Endothelial cell of umbilical vein (primary cell): ENCODE data around the gene NUP214. TPM values are rescaled to one million over a fixed set of nuclear protein-coding genes. Genes with fewer than 3 reads are reported as not detected.

Source experiments
- Bru-seq: library from RNA; stranded (reverse); fragments of 400-500 nt; gene quantifications from one replicate; lab custom pipeline; 2021; lab: Mats Ljungman, UMichigan
- BruChase-seq, 2 experiments: library from RNA; stranded (reverse); fragments of 400-500 nt; gene quantifications; one replicate each; lab custom pipeline; 2021; lab: Mats Ljungman, UMichigan
- BruUV-seq: library from RNA; stranded (reverse); fragments of 400-500 nt; replicated peaks from 2 replicates; lab custom pipeline; 2021; lab: Mats Ljungman, UMichigan
- CTCF ChIA-PET: fragments of 300-600, 350-600 bp; sonication (Branson Sonifier 250); formaldehyde crosslinking; loops from one replicate; lab custom pipeline; 2021; ENCODE audit warnings: antibody characterized with exemption, inconsistent platforms; lab: Charles Lee
- POLR2A ChIA-PET: fragments of 300-600, 350-600 bp; sonication (Branson Sonifier 250); formaldehyde crosslinking; loops from one replicate; lab custom pipeline; 2021; ENCODE audit warnings: antibody characterized with exemption, inconsistent platforms; lab: Charles Lee
- DNase-seq: peaks from one replicate; pipeline ENCODE4 v3.0.0-alpha.2; 2011; ENCODE audit warnings: low read depth, low spot score
- FAIRE-seq: peaks from 2 replicates; lab custom pipeline; 2011; peaks lifted over from hg19 to GRCh38; lab: Jason Lieb, UNC
- H2AFZ ChIP-seq: 2 replicates; pipeline ENCODE4 v1.6.0; 2012; ENCODE audit warnings: low read depth, low read length, control low read depth, inconsistent platforms
- H3K27ac ChIP-seq: 2 replicates; pipeline ENCODE4 v1.5.1; 2011; ENCODE audit warnings: low read depth, mild to moderate bottlenecking, control low read depth, low read length, moderate library complexity; ENCODE audit not compliant: insufficient read depth
- H3K27me3 ChIP-seq, 2 experiments: 2 replicates each; pipeline versions ENCODE4 v1.6.0 to v1.6.1; 2011; ENCODE audit warnings: low read length in 2 of 2, mixed read lengths in 1 of 2; ENCODE audit not compliant: control insufficient read depth in 2 of 2, insufficient read depth in 2 of 2
- H3K36me3 ChIP-seq, 2 experiments: 2 replicates in 1 of 2; 3 replicates in 1 of 2; pipeline ENCODE4 v1.5.1; 2011; ENCODE audit warnings: low read length in 2 of 2, mild to moderate bottlenecking in 1 of 2, moderate library complexity in 1 of 2; ENCODE audit not compliant: control insufficient read depth in 2 of 2, insufficient read depth in 2 of 2; ENCODE audit errors: extremely low read depth in 1 of 2
- H3K4me1 ChIP-seq: 3 replicates; pipeline ENCODE4 v1.5.1; 2011; ENCODE audit warnings: mild to moderate bottlenecking, low read length; ENCODE audit not compliant: control insufficient read depth, insufficient read depth; ENCODE audit errors: extremely low read depth
- H3K4me2 ChIP-seq: 2 replicates; pipeline ENCODE4 v1.6.1; 2011; ENCODE audit warnings: low read length, control low read depth, mixed read lengths; ENCODE audit not compliant: insufficient read depth
- H3K4me3 ChIP-seq, 3 experiments: fragments of 200-600 bp in 1 of 3; sonication (generic), shearing (Covaris generic) in 1 of 3; replicated peaks in 1 of 3; 2 replicates each; pipeline ENCODE4 v1.5.1; 2011 to 2016; ENCODE audit warnings: control low read depth in 3 of 3, low read length in 3 of 3, mild to moderate bottlenecking in 2 of 3, inconsistent platforms in 1 of 3, low read depth in 1 of 3, moderate library complexity in 1 of 3; ENCODE audit not compliant: insufficient read depth in 1 of 3
- H3K79me2 ChIP-seq: 2 replicates; pipeline ENCODE4 v1.6.0; 2012; ENCODE audit warnings: low read length, inconsistent platforms; ENCODE audit not compliant: control insufficient read depth, insufficient read depth
- H3K9ac ChIP-seq: replicated peaks from 2 replicates; pipeline ENCODE3; 2011; ENCODE audit warnings: low read length, control low read depth; ENCODE audit not compliant: insufficient read depth; ENCODE audit errors: extremely low read depth
- H3K9me1 ChIP-seq: replicated peaks from 3 replicates; pipeline ENCODE4 v1.6.0; 2011; ENCODE audit warnings: mild to moderate bottlenecking, low read length; ENCODE audit not compliant: control insufficient read depth, insufficient read depth; ENCODE audit errors: extremely low read depth
- H3K9me3 ChIP-seq: replicated peaks from 2 replicates; pipeline ENCODE4 v1.5.1; 2012; ENCODE audit warnings: low read length, inconsistent platforms; ENCODE audit not compliant: control insufficient read depth, insufficient read depth
- H4K20me1 ChIP-seq: replicated peaks from 2 replicates; pipeline ENCODE3; 2011; ENCODE audit warnings: mild to moderate bottlenecking, low read length; ENCODE audit not compliant: control insufficient read depth, insufficient read depth; ENCODE audit errors: extremely low read depth
- FOS ChIP-seq: IDR thresholded peaks from 2 replicates; pipeline ENCODE4 v1.6.1; 2011; ENCODE audit warnings: mild to moderate bottlenecking, low read length, moderate library complexity, borderline replicate concordance; ENCODE audit not compliant: insufficient read depth
- JUN ChIP-seq: IDR thresholded peaks from 2 replicates; pipeline ENCODE4 v1.6.1; 2011; ENCODE audit warnings: borderline replicate concordance, low read depth; ENCODE audit not compliant: insufficient read length, insufficient read depth
- MAX ChIP-seq: IDR thresholded peaks from 2 replicates; pipeline ENCODE4 v1.6.1; 2011; ENCODE audit not compliant: insufficient read depth, insufficient read length
- MYC ChIP-seq: IDR thresholded peaks from one replicate; pipeline ENCODE4 v1.6.1; 2011; ENCODE audit warnings: mild to moderate bottlenecking, low read depth, low read length
- POLR2A ChIP-seq: IDR thresholded peaks from 2 replicates; pipeline ENCODE4 v1.6.1; 2012; ENCODE audit warnings: low read depth, mild to moderate bottlenecking, control low read depth, low read length
- POLR2AphosphoS5 ChIP-seq: IDR thresholded peaks from 2 replicates; pipeline ENCODE4 v1.6.1; 2012; ENCODE audit warnings: low read depth, mild to moderate bottlenecking, control low read depth, low read length, moderate library complexity; ENCODE audit not compliant: insufficient read depth
- dilution Hi-C: fragments of 300-500 bp; cut with MboI; formaldehyde crosslinking; loops from one replicate; pipeline ENCODE4 v1.15.0; 2019; ENCODE audit warnings: low sequenced_read_pairs; ENCODE audit not compliant: extremely low pct_ligation_motif_present
- intact Hi-C: fragments of 100-400 bp; cut with micrococcal nuclease; formaldehyde crosslinking; loops from one replicate; pipeline ENCODE4 v1.10.0; 2022
- long read RNA-seq: library from polyadenylated mRNA; stranded (forward); transcript quantifications from one replicate; pipeline ENCODE4 v2.0.0, GENCODE V29; 2021
- polyA minus RNA-seq, 3 experiments: library from RNA; depleted of rRNA, polyadenylated mRNA; stranded (reverse); fragments of >200 nt; gene quantifications; 1 replicate in 1 of 3; 2 replicates in 2 of 3; pipeline ENCODE4 v1.2.3, GENCODE V29; 2011
- polyA plus RNA-seq, 4 experiments: library from polyadenylated mRNA; depleted of rRNA in 3 of 4; stranded (reverse) in 3 of 4; unstranded in 1 of 4; fragments of >200 nt; gene quantifications; 2 replicates each; pipeline versions ENCODE4 v1.2.1 to v1.2.3, GENCODE V29; 2011 to 2012; ENCODE audit warnings: missing spikeins in 1 of 4
- total RNA-seq: library from RNA; stranded (reverse); gene quantifications from 2 replicates; pipeline ENCODE4 v1.2.3, GENCODE V29; 2021

Gene NUP214
- total RNA-seq (58.1 and 65.9 TPM in 2 replicates), polyA plus RNA-seq (28.7 and 31.1 TPM in 2 replicates), polyA minus RNA-seq (70.8 and 84.9 TPM in 2 replicates), Bru-seq, nascent RNA (percentile 88 among the genes with signal in this experiment), BruChase-seq, experiment 1, labeled RNA remaining after a 6-hour chase (percentile 81 among the genes with signal in this experiment), BruChase-seq, experiment 2, labeled RNA remaining after a 2-hour chase (percentile 85 among the genes with signal in this experiment)
- 16.2 and 18.9 TPM in 2 replicates for polyA plus RNA-seq (2011; cell fraction: cytosol; rRNA removed)
- polyA plus RNA-seq (2011; cell fraction: nucleus; rRNA removed) = 46.7 and 63.2 TPM in 2 replicates
- polyA plus RNA-seq (2012) = 22.1 and 28.9 TPM in 2 replicates
- 44.0 TPM for polyA minus RNA-seq (2011; cell fraction: cytosol; rRNA and poly(A)+ RNA removed)
- polyA minus RNA-seq (2011; cell fraction: nucleus; rRNA and poly(A)+ RNA removed) = 88.8 and 110 TPM in 2 replicates
- long read RNA-seq, full-length matches to known transcripts = 2 of 45 reads
- long read RNA-seq, partial matches to known transcripts = 35 of 45 reads
- long read RNA-seq, other reads (novel, unspliced or antisense) = 8 of 45 reads

GRCh38 chr9:131125288-131126058 is at the start of gene NUP214:
TSS of gene NUP214 (plus strand) at chr9:131125586. CDS start at chr9:131125705, 119 bp downstream.
- ChIA-PET POLR2A (interaction anchor here (0.8 to 1.4 kb wide), 2 partner anchors 9 to 14 kb away, joined by 4 to 7 read pairs; no protein-coding TSS in a partner anchor), CTCF (interaction anchor here (0.9 to 2.3 kb wide), 6 partner anchors 16 to 211 kb away, joined by 3 to 17 read pairs (median 7); partner anchors contain the start of gene AIF1L)
- H3K4me2 ChIP-seq = peak within 1 kb of the TSS; percentile 88
- H3K9me1 ChIP-seq = no peaks in the 10 kb centered on the region
- TSS peak; percentile 53 for BruUV-seq
- H4K20me1 ChIP-seq = no peaks in the 10 kb centered on the region
- peak within 1 kb of the TSS; percentile 37 to 83 (median 65) for H3K4me3 ChIP-seq
- peak; percentile 99 for DNase-seq
- peaks cover 10% of the 10 kb centered on the region in 2 experiments for H3K36me3 ChIP-seq
- H2AFZ ChIP-seq = peak within 1 kb of the TSS; percentile 18
- no peaks in the 10 kb centered on the region for H3K27me3 ChIP-seq
- H3K9me3 ChIP-seq = no peaks in the 10 kb centered on the region
- TF ChIP-seq MYC (peak; percentile 51), POLR2A (peak; percentile 97), POLR2AphosphoS5 (peak; percentile 95), JUN (no peak), FOS (no peak), MAX (peak; percentile 52)
- H3K4me1 ChIP-seq = peaks cover 11% of the 10 kb centered on the region
- peak within 1 kb of the TSS; percentile 89 for H3K9ac ChIP-seq
- peak; percentile 97 for FAIRE-seq
- peaks cover 17% of the 10 kb centered on the region for H3K79me2 ChIP-seq
- dilution Hi-C loops (no loop called here), intact Hi-C loops (loop anchor here (1.0 kb wide), 2 partner anchors 8 to 67 kb away; no protein-coding TSS in a partner anchor)
- H3K27ac ChIP-seq = peak within 1 kb of the TSS; percentile 63
